ENCODE data around the gene STARD8.
"Not testable (repeated sequence)": the region's sequence is repeated elsewhere in the genome, so short reads cannot be mapped to it uniquely, and the experiment has no call there.

STARD8 gene

GRCh38 chrX:68647156-68647957, at the start of gene STARD8:
STARD8 (plus strand) TSS chrX:68647666; CDS start chrX:68647883, 217 bp downstream.
- no peak for DNase-seq

- DNase-seq, result no peak
Observed at GRCh38 chrX:68598841-68599240, 48.6 kb upstream of the STARD8 start.

GRCh38 chrX:68599256-68600152, 48.0 kb upstream of the STARD8 start:
- DNase-seq, result no peak

GRCh38 chrX:68604216-68604615, 43.2 kb upstream of the STARD8 start:
- DNase-seq, result not testable (repeated sequence)

GRCh38 chrX:68614733-68615132, 32.7 kb upstream of the STARD8 start:
- DNase-seq, result not testable (repeated sequence)

GRCh38 chrX:68627986-68628385, 19.5 kb upstream of the STARD8 start:
- no peak for DNase-seq

GRCh38 chrX:68629936-68630335, 17.5 kb upstream of the STARD8 start:
- DNase-seq, result not testable (repeated sequence)

GRCh38 chrX:68631336-68631735, 16.1 kb upstream of the STARD8 start:
- no peak for DNase-seq

GRCh38 chrX:68632491-68632890, 15.0 kb upstream of the STARD8 start:
- no peak for DNase-seq

GRCh38 chrX:68633981-68634380, 13.5 kb upstream of the STARD8 start:
- no peak for DNase-seq

GRCh38 chrX:68634649-68635227, 12.7 kb upstream of the STARD8 start:
- no peak for DNase-seq

GRCh38 chrX:68640661-68641060, 6.8 kb upstream of the STARD8 start:
- DNase-seq, result no peak

- DNase-seq, result no peak
Observed at GRCh38 chrX:68644861-68645260, 2.6 kb upstream of the STARD8 start.

- no peak for DNase-seq
Observed at GRCh38 chrX:68646421-68646820, 1.0 kb upstream of the STARD8 start.

GRCh38 chrX:68648960-68649359, 1.5 kb downstream of the STARD8 start:
- no peak for DNase-seq

- no peak for DNase-seq
Observed at GRCh38 chrX:68650491-68650890, 3.0 kb downstream of the STARD8 start.

GRCh38 chrX:68651110-68651509, 3.6 kb downstream of the STARD8 start:
- no peak for DNase-seq

- DNase-seq, result no peak
Observed at GRCh38 chrX:68652326-68653170, 5.1 kb downstream of the STARD8 start.

GRCh38 chrX:68654693-68655092, 7.2 kb downstream of the STARD8 start:
- no peak for DNase-seq

GRCh38 chrX:68656473-68656872, 9.0 kb downstream of the STARD8 start:
- not testable (repeated sequence) for DNase-seq

- DNase-seq, result no peak
Observed at GRCh38 chrX:68658530-68658929, 11.1 kb downstream of the STARD8 start.

- DNase-seq, result no peak
Observed at GRCh38 chrX:68659385-68659784, 11.9 kb downstream of the STARD8 start.

- DNase-seq, result no peak
Observed at GRCh38 chrX:68659786-68660185, 12.3 kb downstream of the STARD8 start.

Measured in NCI-H1092 (cell line).